RWPE1 (cell line): ENCODE measurements around the gene CYP2W1.

Source experiments
- CTCF ChIA-PET: fragments of 350-600 bp; sonication (Branson Sonifier 250); formaldehyde crosslinking; extraction: SDS; loops from one replicate; lab custom pipeline; 2021; lab: Yijun Ruan, JAX
- POLR2A ChIA-PET: fragments of 400-600 bp; formaldehyde crosslinking; extraction: SDS; loops from one replicate; lab custom pipeline; 2020; ENCODE audit warnings: antibody characterized with exemption; ENCODE audit not compliant: low non-redundant PET; lab: Yijun Ruan, JAX
- DNase-seq: peaks from one replicate; pipeline ENCODE4 v3.0.0; 2012; ENCODE audit warnings: low spot score
- H3K27ac ChIP-seq: fragments of 450-650 bp; 2 replicates; pipeline ENCODE4 v1.5.1; 2017
- CTCF ChIP-seq: fragments of 450-650 bp; conservative IDR thresholded peaks from 2 replicates; pipeline ENCODE4 v1.5.1; 2017; ENCODE audit warnings: low read depth, mild to moderate bottlenecking

The CYP2W1 gene

GRCh38 chr7:981793-982510 is 1.0 kb upstream of the CYP2W1 start:
- DNase-seq = no peak
- POLR2A ChIA-PET = no interaction called here
- CTCF ChIA-PET = interaction anchor here (0.6 to 2.3 kb wide), 3 partner anchors 11 to 692 kb away, joined by 3 to 15 read pairs (median 4); partner anchors contain the start of genes FOXL3 and GPR146
- no peak for TF ChIP-seq CTCF
- H3K27ac ChIP-seq = no peak overlapping the region

GRCh38 chr7:982511-983003 is 424 bp upstream of the CYP2W1 start:
- ChIA-PET POLR2A (no interaction called here), CTCF (interaction anchor here (0.6 to 2.3 kb wide), 2 partner anchors 11 to 692 kb away, joined by 4 to 15 read pairs; partner anchors contain the start of gene FOXL3)
- no peak for DNase-seq
- no peak overlapping the region for H3K27ac ChIP-seq
- no peak for TF ChIP-seq CTCF

- no peak for DNase-seq
- POLR2A ChIA-PET = no interaction called here
- CTCF ChIA-PET = interaction anchor here (0.5 to 2.3 kb wide), 3 partner anchors 10 to 572 kb away, joined by 3 to 15 read pairs (median 3); no protein-coding TSS in a partner anchor
- no peak for TF ChIP-seq CTCF
- H3K27ac ChIP-seq = no peak overlapping the region
These were observed 663 bp downstream of the CYP2W1 start for GRCh38 chr7:983616-984071.

GRCh38 chr7:984361-985126 is 1.6 kb downstream of the CYP2W1 start:
- H3K27ac ChIP-seq = no peak overlapping the region
- TF ChIP-seq CTCF = no peak
- ChIA-PET CTCF (interaction anchor here (1.5 kb wide), 1 partner anchor 9 kb away, joined by 5 read pairs; no protein-coding TSS in a partner anchor), POLR2A (no interaction called here)
- DNase-seq = no peak

GRCh38 chr7:985127-985416 is 2.1 kb downstream of the CYP2W1 start:
- H3K27ac ChIP-seq = no peak overlapping the region
- ChIA-PET POLR2A (no interaction called here), CTCF (interaction anchor here (1.2 to 1.5 kb wide), 2 partner anchors 9 to 111 kb away, joined by 3 to 5 read pairs; no protein-coding TSS in a partner anchor)
- no peak for TF ChIP-seq CTCF
- no peak for DNase-seq
